ENCODE data around the gene NOTCH2NLA.
"Not testable (repeated sequence)": the region's sequence is repeated elsewhere in the genome, so short reads cannot be mapped to it uniquely, and the experiment has no call there.

- TF ChIP-seq CTCF, POLR2A (IDR thresholded peaks at IDR 0.05): not testable (repeated sequence)
Observed at GRCh38 chr1:146144465-146144864, 84.4 kb downstream of the NOTCH2NLA start, which contains the start of gene NBPF10.

All from testis (tissue), 2 donors.